IMR-90 (cell line): ENCODE data around the gene ESPL1.

Source experiments
- FOS ChIP-seq: fragments of 150-350 bp; IDR thresholded peaks from 2 replicates; pipeline ENCODE4 v1.6.1; 2016; ENCODE audit warnings: low read depth, low read length
- MAZ ChIP-seq: IDR thresholded peaks from 2 replicates; pipeline ENCODE4 v1.6.1; 2012; ENCODE audit warnings: low read depth, mild to moderate bottlenecking, low read length, improper control_type of control experiment, moderate library complexity, borderline replicate concordance
- MXI1 ChIP-seq: IDR thresholded peaks from 2 replicates; pipeline ENCODE4 v1.6.1; 2012; ENCODE audit warnings: low read depth, mild to moderate bottlenecking, low read length, moderate library complexity, borderline replicate concordance
- POLR2A ChIP-seq: IDR thresholded peaks from 2 replicates; pipeline ENCODE4 v1.6.1; 2012; ENCODE audit warnings: mild to moderate bottlenecking, low read depth, low read length
- RAD21 ChIP-seq: IDR thresholded peaks from 2 replicates; pipeline ENCODE4 v1.6.1; 2012; ENCODE audit warnings: low read length, improper control_type of control experiment
- RCOR1 ChIP-seq: IDR thresholded peaks from 2 replicates; pipeline ENCODE4 v1.6.1; 2012; ENCODE audit warnings: mild to moderate bottlenecking, low read length, improper control_type of control experiment; ENCODE audit not compliant: insufficient replicate concordance
- TF ChIP-seq, protein P1 (sequence below): conservative IDR thresholded peaks from 2 replicates; pipeline ENCODE4 v1.5.1; 2012; ENCODE audit warnings: mild to moderate bottlenecking, low read depth, low read length, improper control_type of control experiment
- TF ChIP-seq, protein P2 (sequence below): fragments of 150-350 bp; IDR thresholded peaks from 2 replicates; pipeline ENCODE4 v1.6.1; 2016; ENCODE audit warnings: low read depth, mild to moderate bottlenecking, low read length, moderate library complexity, borderline replicate concordance

DNA sequence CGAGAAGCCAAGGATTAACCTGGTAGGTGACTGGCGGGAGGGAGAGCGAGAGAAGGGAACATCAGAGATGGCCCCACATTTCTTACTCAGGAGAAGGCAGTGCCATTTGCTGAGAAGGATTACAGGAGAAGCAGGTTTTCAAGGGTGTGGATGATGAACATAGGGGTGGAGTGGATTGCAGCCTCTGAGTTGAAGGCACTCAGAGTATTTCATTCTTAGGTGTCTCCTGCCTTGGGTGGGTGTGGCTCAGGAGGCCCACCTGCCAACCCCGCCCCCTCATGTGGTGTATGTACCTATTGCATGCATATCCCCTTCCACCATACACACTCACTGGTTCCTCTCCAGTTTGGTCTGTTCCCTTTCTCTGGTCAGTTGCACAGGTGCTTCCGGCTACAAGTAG is 6.3 kb downstream of the ESPL1 start:
- TF ChIP-seq, protein P1, sequence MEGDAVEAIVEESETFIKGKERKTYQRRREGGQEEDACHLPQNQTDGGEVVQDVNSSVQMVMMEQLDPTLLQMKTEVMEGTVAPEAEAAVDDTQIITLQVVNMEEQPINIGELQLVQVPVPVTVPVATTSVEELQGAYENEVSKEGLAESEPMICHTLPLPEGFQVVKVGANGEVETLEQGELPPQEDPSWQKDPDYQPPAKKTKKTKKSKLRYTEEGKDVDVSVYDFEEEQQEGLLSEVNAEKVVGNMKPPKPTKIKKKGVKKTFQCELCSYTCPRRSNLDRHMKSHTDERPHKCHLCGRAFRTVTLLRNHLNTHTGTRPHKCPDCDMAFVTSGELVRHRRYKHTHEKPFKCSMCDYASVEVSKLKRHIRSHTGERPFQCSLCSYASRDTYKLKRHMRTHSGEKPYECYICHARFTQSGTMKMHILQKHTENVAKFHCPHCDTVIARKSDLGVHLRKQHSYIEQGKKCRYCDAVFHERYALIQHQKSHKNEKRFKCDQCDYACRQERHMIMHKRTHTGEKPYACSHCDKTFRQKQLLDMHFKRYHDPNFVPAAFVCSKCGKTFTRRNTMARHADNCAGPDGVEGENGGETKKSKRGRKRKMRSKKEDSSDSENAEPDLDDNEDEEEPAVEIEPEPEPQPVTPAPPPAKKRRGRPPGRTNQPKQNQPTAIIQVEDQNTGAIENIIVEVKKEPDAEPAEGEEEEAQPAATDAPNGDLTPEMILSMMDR: no peak
- TF ChIP-seq POLR2A (no peak), RCOR1 (no peak), MAZ (no peak), FOS (no peak), RAD21 (no peak), MXI1 (no peak)
- TF ChIP-seq, protein P2, sequence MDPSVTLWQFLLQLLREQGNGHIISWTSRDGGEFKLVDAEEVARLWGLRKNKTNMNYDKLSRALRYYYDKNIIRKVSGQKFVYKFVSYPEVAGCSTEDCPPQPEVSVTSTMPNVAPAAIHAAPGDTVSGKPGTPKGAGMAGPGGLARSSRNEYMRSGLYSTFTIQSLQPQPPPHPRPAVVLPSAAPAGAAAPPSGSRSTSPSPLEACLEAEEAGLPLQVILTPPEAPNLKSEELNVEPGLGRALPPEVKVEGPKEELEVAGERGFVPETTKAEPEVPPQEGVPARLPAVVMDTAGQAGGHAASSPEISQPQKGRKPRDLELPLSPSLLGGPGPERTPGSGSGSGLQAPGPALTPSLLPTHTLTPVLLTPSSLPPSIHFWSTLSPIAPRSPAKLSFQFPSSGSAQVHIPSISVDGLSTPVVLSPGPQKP: no peak
